T-cell (primary cell): ENCODE data around the gene GDPD2. TPM values are rescaled to one million over a fixed set of nuclear protein-coding genes. Genes with fewer than 3 reads are reported as not detected.

Experiments
- ATAC-seq, 4 experiments: fragments of 200-7000 bp in 3 of 4; fragments of 150-1000 bp in 1 of 4; cut with Tn5 transposase; replicated peaks in 1 of 4; 1 replicate in 3 of 4; 2 replicates in 1 of 4; pipeline ENCODE4 v1.10.0; 2021; ENCODE audit warnings: moderate library complexity in 3 of 4, mild to moderate bottlenecking in 2 of 4, moderate number of reproducible peaks in 1 of 4
- CTCF ChIA-PET, 2 donors: fragments of 300-600 bp; sonication (Branson Sonifier 250); formaldehyde crosslinking; loops; one replicate each; lab custom pipeline; 2022; ENCODE audit warnings: antibody characterized with exemption in 2 of 2; lab: Charles Lee
- POLR2A ChIA-PET, 2 donors: fragments of 300-600 bp; sonication (Branson Sonifier 250); formaldehyde crosslinking; loops; one replicate each; lab custom pipeline; 2022; ENCODE audit warnings: antibody characterized with exemption in 2 of 2; lab: Charles Lee
- DNase-seq, 35 experiments: peaks; one replicate each; pipeline versions ENCODE4 v3.0.0 to v3.0.0-alpha.2; 2013 to 2023
- H3K27ac ChIP-seq: one replicate; pipeline ENCODE4 v1.5.1; 2013; ENCODE audit warnings: low read length
- H3K27me3 ChIP-seq, 2 experiments: replicated peaks in 1 of 2; 1 replicate in 1 of 2; 2 replicates in 1 of 2; pipeline versions ENCODE4 v1.6.1 to v1.7.0; 2013; ENCODE audit warnings: low read length in 1 of 2, mixed read lengths in 1 of 2; ENCODE audit not compliant: control insufficient read depth in 2 of 2, insufficient read depth in 2 of 2; ENCODE audit errors: extremely low read depth in 1 of 2
- H3K36me3 ChIP-seq, 2 donors: 1 replicate in 1 of 2; 2 replicates in 1 of 2; pipeline versions ENCODE4 v1.6.1 to v1.7.0; 2013; ENCODE audit warnings: low read length in 1 of 2; ENCODE audit not compliant: control insufficient read depth in 2 of 2, insufficient read depth in 1 of 2; ENCODE audit errors: extremely low read depth in 1 of 2
- H3K4me1 ChIP-seq, 2 experiments: 1 replicate in 1 of 2; 2 replicates in 1 of 2; pipeline versions ENCODE4 v1.6.1 to v1.7.0; 2013; ENCODE audit warnings: low read length in 2 of 2, mixed read lengths in 1 of 2; ENCODE audit not compliant: insufficient read depth in 2 of 2, control insufficient read depth in 1 of 2; ENCODE audit errors: extremely low read depth in 1 of 2
- H3K4me3 ChIP-seq, 2 donors: 1 replicate in 1 of 2; 2 replicates in 1 of 2; pipeline versions ENCODE4 v1.5.1 to v1.7.0; 2013; ENCODE audit warnings: mild to moderate bottlenecking in 2 of 2, low read length in 1 of 2, moderate library complexity in 1 of 2; ENCODE audit not compliant: control insufficient read depth in 1 of 2; ENCODE audit errors: extremely low read depth in 1 of 2
- H3K9me3 ChIP-seq: 2 replicates; pipeline ENCODE4 v1.7.0; 2013
- H3K27ac Mint-ChIP-seq, 2 donors: one replicate each; pipeline ENCODE4 v1.8.0; 2020 to 2021; ENCODE audit warnings: mild to moderate bottlenecking in 2 of 2, mixed read lengths in 2 of 2
- H3K27me3 Mint-ChIP-seq, 2 donors: one replicate each; pipeline ENCODE4 v1.8.0; 2021 to 2022; ENCODE audit warnings: mixed read lengths in 2 of 2
- H3K36me3 Mint-ChIP-seq: one replicate; pipeline ENCODE4 v1.8.0; 2021; ENCODE audit warnings: mixed read lengths
- H3K4me1 Mint-ChIP-seq, 3 donors: one replicate each; pipeline ENCODE4 v1.8.0; 2020 to 2022; ENCODE audit warnings: mixed read lengths in 3 of 3, mild to moderate bottlenecking in 1 of 3
- H3K4me3 Mint-ChIP-seq, 3 donors: one replicate each; pipeline ENCODE4 v1.8.0; 2020 to 2022; ENCODE audit warnings: mild to moderate bottlenecking in 3 of 3, mixed read lengths in 3 of 3, moderate library complexity in 3 of 3
- H3K9me3 Mint-ChIP-seq, 3 donors: one replicate each; pipeline ENCODE4 v1.8.0; 2020 to 2022; ENCODE audit warnings: mixed read lengths in 3 of 3
- WGBS: methylation state at CpG from one replicate; pipeline ENCODE4 v1.1.5; 2013; ENCODE audit warnings: missing lambda C conversion rate; ENCODE audit not compliant: insufficient coverage; 5-methylcytosine and 5-hydroxymethylcytosine counted together
- total RNA-seq, 35 experiments: library from RNA in 6 of 35; stranded (reverse) in 6 of 35; fragments of 120-200 nt in 1 of 35; gene quantifications; one replicate each; pipeline versions ENCODE4 v1.2.1 to v1.2.4 and lab custom pipeline; 2013 to 2026

The GDPD2 gene
- total RNA-seq, 5 donors from 2014 or later (not counting 1 experiment from before 2014, with no cell fraction given): not detected

DNA sequence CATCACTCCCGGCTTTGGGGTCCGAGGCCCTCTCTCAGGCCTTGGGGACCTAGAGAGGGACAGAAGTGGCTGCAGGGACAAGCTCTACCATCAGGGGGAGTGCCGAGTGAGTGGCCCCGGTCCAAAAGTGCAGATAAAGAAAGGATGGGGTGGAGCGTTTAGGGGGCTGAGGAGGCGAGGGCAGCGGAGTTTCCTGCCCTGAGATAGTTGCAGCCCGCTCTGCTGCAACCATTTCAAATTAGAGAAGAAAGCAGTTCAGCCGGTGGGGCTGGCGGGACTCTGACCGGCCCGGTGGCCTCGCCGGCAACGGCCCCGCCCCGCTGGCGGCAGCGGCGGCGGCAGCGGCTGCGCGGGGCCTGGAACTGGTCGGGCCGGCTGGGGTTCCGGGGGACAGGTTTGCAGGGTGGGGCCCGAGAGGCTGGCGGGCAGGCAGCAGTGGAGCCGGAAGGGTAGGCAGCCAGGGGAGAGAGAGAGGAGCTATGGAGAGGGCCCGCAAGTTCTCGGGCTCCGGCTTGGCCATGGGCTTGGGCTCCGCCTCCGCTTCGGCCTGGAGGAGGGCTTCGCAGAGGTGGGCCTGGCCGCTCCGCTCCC is 29.1 kb downstream of the GDPD2 start:
- ChIA-PET CTCF (interaction anchor here (1.0 to 1.7 kb wide), 2 partner anchors 19 to 508 kb away, joined by 3 to 9 read pairs; no protein-coding TSS in a partner anchor), POLR2A (no interaction called here)
- Mint-ChIP-seq H3K4me3 (peak overlapping the region; percentile 80 to 91 (median 88)), H3K36me3 (no peaks in the 10 kb centered on the region), H3K27me3 (peaks cover 0 to 13% of the 10 kb centered on the region in 2 donors), H3K9me3 (no peaks in the 10 kb centered on the region), H3K4me1 (peaks cover 34 to 44% (median 43%) of the 10 kb centered on the region in 3 donors), H3K27ac (peak overlapping the region; percentile 79 to 90)
- no peaks in the 10 kb centered on the region for H3K36me3 ChIP-seq
- peaks cover 0 to 2% of the 10 kb centered on the region in 2 experiments for H3K27me3 ChIP-seq
- under 1% methylated on average over 30 of the region's 39 CpGs for WGBS
- DNase-seq: peak in 30 of 35 experiments; percentile 8 to 71 (median 40)
- H3K4me3 ChIP-seq: peak overlapping the region; percentile 41 to 53
- H3K9me3 ChIP-seq: no peaks in the 10 kb centered on the region
- peak overlapping the region; percentile 62 for H3K27ac ChIP-seq
- peaks cover 7 to 47% of the 10 kb centered on the region in 2 experiments for H3K4me1 ChIP-seq
- ATAC-seq: peak; percentile 34 to 61 (median 55)

- no CpG with 5 or more reads among the region's 5 CpGs for WGBS
- H3K9me3 ChIP-seq: no peaks in the 10 kb centered on the region
- no peaks in the 10 kb centered on the region for H3K36me3 Mint-ChIP-seq
- peaks cover 7 to 47% of the 10 kb centered on the region in 2 experiments for H3K4me1 ChIP-seq
- H3K4me3 ChIP-seq: peak overlapping the region; percentile 41 to 53
- H3K27me3 Mint-ChIP-seq: peaks cover 0 to 13% of the 10 kb centered on the region in 2 donors
- peak overlapping the region; percentile 79 to 86 for H3K27ac Mint-ChIP-seq
- H3K27me3 ChIP-seq: no peaks in the 10 kb centered on the region
- ChIA-PET POLR2A (no interaction called here), CTCF (interaction anchor here in 1 of 2 donors (1.7 kb wide), 1 partner anchor 20 kb away, joined by 9 read pairs; no protein-coding TSS in a partner anchor)
- H3K4me3 Mint-ChIP-seq: peak overlapping the region; percentile 74 to 88 (median 80)
- DNase-seq: no peak
- no peaks in the 10 kb centered on the region for H3K9me3 Mint-ChIP-seq
- peaks cover 34 to 44% (median 43%) of the 10 kb centered on the region in 3 donors for H3K4me1 Mint-ChIP-seq
- no peak for ATAC-seq
- no peaks in the 10 kb centered on the region for H3K36me3 ChIP-seq
- H3K27ac ChIP-seq: peak overlapping the region; percentile 62
Observed at GRCh38 chrX:70453024-70453618, 30.0 kb downstream of the GDPD2 start.

- Mint-ChIP-seq H3K9me3 (no peaks in the 10 kb centered on the region), H3K27me3 (peaks cover 0 to 9% of the 10 kb centered on the region in 2 donors), H3K4me1 (peaks cover 34 to 45% (median 44%) of the 10 kb centered on the region in 3 donors), H3K36me3 (peaks cover 3% of the 10 kb centered on the region), H3K27ac (peak overlapping the region; percentile 86 to 89), H3K4me3 (peak overlapping the region; percentile 82 to 86 (median 83))
- Histone ChIP-seq H3K36me3 (no peaks in the 10 kb centered on the region), H3K4me1 (peaks cover 7 to 47% of the 10 kb centered on the region in 2 experiments), H3K9me3 (no peaks in the 10 kb centered on the region), H3K27ac (peak overlapping the region; percentile 79), H3K4me3 (peak overlapping the region; percentile 62 to 73), H3K27me3 (no peaks in the 10 kb centered on the region)
- CTCF ChIA-PET: interaction anchor here in 1 of 2 donors (0.6 kb wide), 1 partner anchor 1134 kb away, joined by 3 read pairs; no protein-coding TSS in a partner anchor
- WGBS: 0% methylated on average over 2 of the region's 48 CpGs
- POLR2A ChIA-PET: no interaction called here
- ATAC-seq (peak; percentile 59 to 81 (median 64)), DNase-seq (peak; percentile 33 to 79 (median 57))
Observed at GRCh38 chrX:70454441-70455365, 31.6 kb downstream of the GDPD2 start.

GRCh38 chrX:70455366-70456202 is 32.5 kb downstream of the GDPD2 start:
- WGBS: 12% methylated on average over 7 of the region's 32 CpGs
- H3K27ac ChIP-seq: peak overlapping the region; percentile 79
- Mint-ChIP-seq H3K4me1 (peaks cover 34 to 45% (median 44%) of the 10 kb centered on the region in 3 donors), H3K27me3 (peaks cover 0 to 9% of the 10 kb centered on the region in 2 donors), H3K4me3 (peak overlapping the region; percentile 82 to 86 (median 83)), H3K27ac (peak overlapping the region; percentile 86 to 89), H3K9me3 (no peaks in the 10 kb centered on the region), H3K36me3 (peaks cover 7% of the 10 kb centered on the region)
- peak in 1 of 35 experiments; percentile 12 for DNase-seq
- CTCF ChIA-PET: no interaction called here
- H3K9me3 ChIP-seq: no peaks in the 10 kb centered on the region
- POLR2A ChIA-PET: interaction anchor here in 1 of 2 donors (0.6 to 0.7 kb wide), 2 partner anchors 22 to 258 kb away, joined by 3 to 4 read pairs; no protein-coding TSS in a partner anchor
- H3K27me3 ChIP-seq: no peaks in the 10 kb centered on the region
- H3K4me3 ChIP-seq: peak overlapping the region; percentile 62 to 73
- peaks cover 7 to 47% of the 10 kb centered on the region in 2 experiments for H3K4me1 ChIP-seq
- no peaks in the 10 kb centered on the region for H3K36me3 ChIP-seq
- no peak for ATAC-seq

GRCh38 chrX:70456256-70456655 is 33.1 kb downstream of the GDPD2 start:
- no peaks in the 10 kb centered on the region for H3K9me3 Mint-ChIP-seq
- Histone ChIP-seq H3K36me3 (no peaks in the 10 kb centered on the region), H3K4me3 (peak overlapping the region in 1 of 2 donors; percentile 73), H3K27me3 (no peaks in the 10 kb centered on the region), H3K4me1 (peaks cover 7 to 47% of the 10 kb centered on the region in 2 experiments), H3K9me3 (no peaks in the 10 kb centered on the region), H3K27ac (peak overlapping the region; percentile 79)
- H3K4me1 Mint-ChIP-seq: peaks cover 34 to 45% (median 44%) of the 10 kb centered on the region in 3 donors
- ATAC-seq (no peak), DNase-seq (peak in 1 of 35 experiments; percentile 25)
- ChIA-PET POLR2A (interaction anchor here in 1 of 2 donors (0.7 kb wide), 1 partner anchor 23 kb away, joined by 3 read pairs; no protein-coding TSS in a partner anchor), CTCF (interaction anchor here in 1 of 2 donors (0.8 kb wide), 1 partner anchor 15 kb away, joined by 4 read pairs; no protein-coding TSS in a partner anchor)
- H3K27ac Mint-ChIP-seq: peak overlapping the region; percentile 86 to 89
- peaks cover 13% of the 10 kb centered on the region for H3K36me3 Mint-ChIP-seq
- WGBS: 28% methylated on average over 2 of the region's 2 CpGs
- peaks cover 0 to 9% of the 10 kb centered on the region in 2 donors for H3K27me3 Mint-ChIP-seq
- peak overlapping the region; percentile 82 to 86 (median 83) for H3K4me3 Mint-ChIP-seq
